Smooth muscle cell (in vitro differentiated cells): ENCODE data around the gene FAF1. TPM values are rescaled to one million over a fixed set of nuclear protein-coding genes. Genes with fewer than 3 reads are reported as not detected.

Experiments
- DNase-seq: peaks from one replicate; lab custom pipeline; 2025; ENCODE audit not compliant: unreplicated experiment; lab: John Stamatoyannopoulos, UW
- H2AFZ ChIP-seq: fragments of 200-600 bp; sonication (generic); 2 replicates; pipeline ENCODE4 v1.6.0; 2016; ENCODE audit warnings: antibody characterized with exemption, low read depth, mild to moderate bottlenecking
- H3F3A ChIP-seq: fragments of 200-600 bp; sonication (generic); 2 replicates; pipeline ENCODE4 v1.6.0; 2017; ENCODE audit warnings: antibody characterized with exemption, low read depth
- H3K27ac ChIP-seq: fragments of 200-600 bp; sonication (generic); 2 replicates; pipeline ENCODE4 v1.5.1; 2016; ENCODE audit warnings: low read depth, mild to moderate bottlenecking
- H3K27me3 ChIP-seq: fragments of 200-600 bp; sonication (generic); 2 replicates; pipeline ENCODE4 v1.6.1; 2016; ENCODE audit warnings: low read depth, mild to moderate bottlenecking
- H3K36me3 ChIP-seq: fragments of 200-600 bp; sonication (generic); 2 replicates; pipeline ENCODE4 v1.5.1; 2016; ENCODE audit warnings: low read depth
- H3K4me1 ChIP-seq: fragments of 200-600 bp; sonication (generic); 2 replicates; pipeline ENCODE4 v1.5.1; 2016; ENCODE audit warnings: low read depth
- H3K4me2 ChIP-seq: fragments of 200-600 bp; sonication (generic); 2 replicates; pipeline ENCODE4 v1.6.0; 2016; ENCODE audit warnings: mild to moderate bottlenecking
- H3K4me3 ChIP-seq: fragments of 200-600 bp; sonication (generic); 2 replicates; pipeline ENCODE4 v1.5.1; 2016; ENCODE audit warnings: mild to moderate bottlenecking
- H3K79me2 ChIP-seq: fragments of 200-600 bp; sonication (generic); 2 replicates; pipeline ENCODE4 v1.6.0; 2016; ENCODE audit warnings: low read depth, mild to moderate bottlenecking
- H3K9ac ChIP-seq: fragments of 200-600 bp; sonication (generic); 2 replicates; pipeline ENCODE4 v1.6.0; 2016; ENCODE audit warnings: low read depth
- H3K9me3 ChIP-seq: fragments of 200-600 bp; sonication (generic); replicated peaks from 2 replicates; pipeline ENCODE4 v1.5.1; 2016; ENCODE audit warnings: low read depth
- H4K20me1 ChIP-seq: fragments of 200-600 bp; sonication (generic); 2 replicates; pipeline ENCODE4 v1.6.0; 2016; ENCODE audit warnings: low read depth
- WGBS: methylation state at CpG from one replicate; pipeline ENCODE4 v1.1.7; 2016; ENCODE audit warnings: low lambda C conversion rate; 5-methylcytosine and 5-hydroxymethylcytosine counted together
- polyA plus RNA-seq: library from polyadenylated mRNA; unstranded; fragments of >200 nt; fragmentation: Nextera tagmentation; extraction: Ambion mirVana; gene quantifications from 2 replicates; pipeline ENCODE4 v1.2.1, GENCODE V29; 2016
- total RNA-seq: library from RNA; depleted of rRNA; stranded (reverse); fragments of >200 nt; gene quantifications from 2 replicates; pipeline ENCODE4 v1.2.3, GENCODE V29; 2014
- TF ChIP-seq, protein P1 (sequence below): fragments of 200-600 bp; sonication (generic); IDR thresholded peaks from 2 replicates; pipeline ENCODE4 v1.5.1; 2017; ENCODE audit warnings: borderline replicate concordance, mild to moderate bottlenecking, antibody characterized with exemption; ENCODE audit not compliant: insufficient read depth, poor library complexity, severe bottlenecking

Gene FAF1
- total and polyA plus RNA-seq, 2 experiments from 2014 or later: 51.5 to 51.6 TPM

DNA sequence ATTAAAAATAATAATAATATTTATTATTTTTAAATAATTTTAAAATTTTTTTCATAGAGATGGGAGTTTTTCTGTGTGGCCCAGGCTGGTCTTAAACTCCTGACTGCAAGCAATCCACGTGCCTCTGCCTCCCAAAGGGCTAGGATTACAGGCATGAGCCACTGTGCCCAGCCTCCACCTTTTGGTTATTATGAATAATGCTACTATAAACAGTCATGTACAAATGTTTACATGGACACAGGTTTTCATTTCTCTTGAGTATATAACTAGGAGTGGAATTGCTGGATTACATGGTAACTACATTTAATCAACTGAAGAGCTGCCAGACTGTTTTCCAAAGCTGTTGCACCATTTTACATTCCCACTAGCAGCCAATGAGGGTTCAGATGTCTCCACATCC is 433.6 kb downstream of the FAF1 start:
- TF ChIP-seq, protein P1, sequence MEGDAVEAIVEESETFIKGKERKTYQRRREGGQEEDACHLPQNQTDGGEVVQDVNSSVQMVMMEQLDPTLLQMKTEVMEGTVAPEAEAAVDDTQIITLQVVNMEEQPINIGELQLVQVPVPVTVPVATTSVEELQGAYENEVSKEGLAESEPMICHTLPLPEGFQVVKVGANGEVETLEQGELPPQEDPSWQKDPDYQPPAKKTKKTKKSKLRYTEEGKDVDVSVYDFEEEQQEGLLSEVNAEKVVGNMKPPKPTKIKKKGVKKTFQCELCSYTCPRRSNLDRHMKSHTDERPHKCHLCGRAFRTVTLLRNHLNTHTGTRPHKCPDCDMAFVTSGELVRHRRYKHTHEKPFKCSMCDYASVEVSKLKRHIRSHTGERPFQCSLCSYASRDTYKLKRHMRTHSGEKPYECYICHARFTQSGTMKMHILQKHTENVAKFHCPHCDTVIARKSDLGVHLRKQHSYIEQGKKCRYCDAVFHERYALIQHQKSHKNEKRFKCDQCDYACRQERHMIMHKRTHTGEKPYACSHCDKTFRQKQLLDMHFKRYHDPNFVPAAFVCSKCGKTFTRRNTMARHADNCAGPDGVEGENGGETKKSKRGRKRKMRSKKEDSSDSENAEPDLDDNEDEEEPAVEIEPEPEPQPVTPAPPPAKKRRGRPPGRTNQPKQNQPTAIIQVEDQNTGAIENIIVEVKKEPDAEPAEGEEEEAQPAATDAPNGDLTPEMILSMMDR: no peak
- Histone ChIP-seq H3K79me2 (no peaks in the 10 kb centered on the region), H3F3A (no peaks in the 10 kb centered on the region), H3K27me3 (no peaks in the 10 kb centered on the region), H3K4me2 (no peak overlapping the region), H3K36me3 (no peaks in the 10 kb centered on the region), H4K20me1 (no peaks in the 10 kb centered on the region), H3K4me3 (no peak overlapping the region), H3K9me3 (no peaks in the 10 kb centered on the region), H3K9ac (no peak overlapping the region), H2AFZ (no peak overlapping the region), H3K4me1 (peaks cover 11% of the 10 kb centered on the region), H3K27ac (no peak overlapping the region)
- 90% methylated on average over 1 of the region's 1 CpG for WGBS
- no peak for DNase-seq

DNA sequence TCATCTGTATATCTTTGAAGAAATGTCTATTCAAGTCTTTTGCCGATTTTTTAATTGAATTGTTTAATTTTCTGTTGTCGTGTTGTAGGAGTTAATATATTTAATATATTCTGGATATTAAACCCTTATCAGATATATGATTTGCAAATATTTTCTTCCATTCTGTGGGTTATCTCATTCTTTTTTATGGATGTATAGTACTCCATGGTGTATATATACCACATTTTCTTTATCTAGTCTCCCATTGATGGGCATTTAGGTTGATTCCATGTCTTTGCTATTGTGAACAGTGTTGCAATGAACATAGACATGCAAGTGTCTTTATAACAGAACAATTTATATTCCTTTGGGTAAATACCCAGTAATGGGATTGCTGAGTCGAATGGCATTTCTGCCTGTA is 436.5 kb downstream of the FAF1 start:
- H3K27me3 ChIP-seq: no peaks in the 10 kb centered on the region
- WGBS: 93% methylated on average over 3 of the region's 3 CpGs

DNA sequence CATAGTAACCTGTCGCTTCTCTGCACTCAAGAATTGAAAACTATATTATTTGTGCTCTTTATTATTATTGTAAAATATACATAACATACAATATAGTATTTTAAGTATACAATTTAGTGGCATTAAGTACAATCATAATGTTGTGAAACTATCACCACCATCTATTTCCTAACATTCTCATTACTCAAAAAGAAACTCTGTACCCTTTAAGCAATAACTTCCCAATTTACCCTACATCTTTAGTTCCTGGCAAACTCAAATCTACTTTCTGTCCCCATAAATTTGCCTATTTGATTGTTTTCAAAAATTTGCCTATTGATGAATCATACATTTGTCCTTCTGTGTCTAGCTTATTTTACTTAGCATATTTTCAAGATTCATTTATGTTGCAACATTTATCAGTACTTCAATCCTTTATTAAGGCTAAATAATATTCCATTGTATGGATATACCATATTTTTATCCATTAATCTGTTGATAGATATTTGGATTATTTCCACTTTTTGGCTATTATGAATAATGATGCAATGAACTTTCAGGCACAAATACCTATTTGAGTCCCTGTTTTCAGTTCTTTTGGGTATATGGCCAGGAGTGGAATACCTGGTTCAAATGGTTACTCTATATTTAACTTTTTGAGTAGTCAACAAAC is 437.2 kb downstream of the FAF1 start:
- H3K36me3 ChIP-seq: no peaks in the 10 kb centered on the region
- TF ChIP-seq, protein P1: no peak

More for the DNA sequence above, 436.5 kb downstream of the FAF1 start:
- Histone ChIP-seq H3K27ac (no peak overlapping the region), H3K4me2 (no peak overlapping the region), H4K20me1 (no peaks in the 10 kb centered on the region), H3K9me3 (no peaks in the 10 kb centered on the region), H3K79me2 (no peaks in the 10 kb centered on the region), H3K4me1 (no peaks in the 10 kb centered on the region), H3F3A (no peaks in the 10 kb centered on the region), H3K4me3 (no peak overlapping the region), H2AFZ (no peak overlapping the region), H3K36me3 (no peaks in the 10 kb centered on the region), H3K9ac (no peak overlapping the region)
- TF ChIP-seq, protein P1: no peak
- no peak for DNase-seq

DNA sequence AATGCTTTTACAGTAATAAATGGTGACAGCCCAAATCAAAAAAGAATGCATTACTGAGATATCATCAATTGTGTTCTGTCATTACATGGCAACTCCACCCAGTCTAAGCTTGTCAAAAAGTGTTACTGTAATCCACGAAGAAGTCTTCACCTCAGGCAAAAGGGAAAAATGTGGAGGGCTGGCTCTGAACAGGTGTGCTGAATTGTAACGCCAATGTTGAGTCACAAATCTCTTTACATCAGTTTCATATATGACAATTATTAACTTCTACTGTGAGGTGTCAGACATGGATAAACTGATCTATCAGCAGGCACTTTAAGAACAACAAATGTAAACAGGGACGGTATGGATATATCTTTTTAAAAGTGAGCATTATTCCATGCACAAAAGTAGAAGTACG is 438.4 kb downstream of the FAF1 start:
- no peaks in the 10 kb centered on the region for H3K9me3 ChIP-seq
- WGBS: 95% methylated on average over 4 of the region's 4 CpGs
- H3K27me3 ChIP-seq: no peaks in the 10 kb centered on the region
- no peaks in the 10 kb centered on the region for H3F3A ChIP-seq
- H4K20me1 ChIP-seq: no peaks in the 10 kb centered on the region
- no peak overlapping the region for H3K4me2 ChIP-seq
- no peaks in the 10 kb centered on the region for H3K4me1 ChIP-seq
- DNase-seq: no peak
- H2AFZ ChIP-seq: no peak overlapping the region
- H3K36me3 ChIP-seq: no peaks in the 10 kb centered on the region
- H3K4me3 ChIP-seq: no peak overlapping the region
- H3K9ac ChIP-seq: no peak overlapping the region
- TF ChIP-seq, protein P1: no peak
- no peaks in the 10 kb centered on the region for H3K79me2 ChIP-seq
- no peak overlapping the region for H3K27ac ChIP-seq

More for the DNA sequence above, 437.2 kb downstream of the FAF1 start:
- no peaks in the 10 kb centered on the region for H3F3A ChIP-seq
- no peaks in the 10 kb centered on the region for H3K27me3 ChIP-seq
- no peak overlapping the region for H3K27ac ChIP-seq
- H3K4me1 ChIP-seq: no peaks in the 10 kb centered on the region
- H3K4me3 ChIP-seq: no peak overlapping the region
- 98% methylated on average over 1 of the region's 1 CpG for WGBS
- H3K9ac ChIP-seq: no peak overlapping the region
- no peak for DNase-seq
- H2AFZ ChIP-seq: no peak overlapping the region
- no peaks in the 10 kb centered on the region for H4K20me1 ChIP-seq
- no peak overlapping the region for H3K4me2 ChIP-seq
- no peaks in the 10 kb centered on the region for H3K9me3 ChIP-seq
- no peaks in the 10 kb centered on the region for H3K79me2 ChIP-seq
